Neural progenitor cell (in vitro differentiated cells): Measurements from ENCODE around the gene ACLY. TPM values are rescaled to one million over a fixed set of nuclear protein-coding genes. Genes with fewer than 3 reads are reported as not detected.

ENCODE experiments used
- DNase-seq: peaks from one replicate; pipeline ENCODE4 v3.0.0-alpha.2; 2016; ENCODE audit warnings: low spot score
- H2AFZ ChIP-seq: fragments of 200-600 bp; sonication (generic); replicated peaks from 2 replicates; pipeline ENCODE4 v1.6.1; 2016; ENCODE audit warnings: antibody characterized with exemption
- H3F3A ChIP-seq: fragments of 200-600 bp; sonication (generic); 2 replicates; pipeline ENCODE4 v1.6.1; 2016; ENCODE audit warnings: antibody characterized with exemption, low read depth
- H3K27ac ChIP-seq: fragments of 200-600 bp; sonication (generic); 2 replicates; pipeline ENCODE4 v1.5.1; 2016; ENCODE audit warnings: mild to moderate bottlenecking
- H3K27me3 ChIP-seq: fragments of 200-600 bp; sonication (generic); 2 replicates; pipeline ENCODE4 v1.6.1; 2016; ENCODE audit warnings: mild to moderate bottlenecking, moderate library complexity
- H3K36me3 ChIP-seq: fragments of 200-600 bp; sonication (generic); 2 replicates; pipeline ENCODE4 v1.5.1; 2016
- H3K4me1 ChIP-seq: fragments of 200-600 bp; sonication (generic); 2 replicates; pipeline ENCODE4 v1.6.1; 2016; ENCODE audit warnings: mixed run types
- H3K4me2 ChIP-seq: fragments of 200-600 bp; sonication (generic); 2 replicates; pipeline ENCODE4 v1.6.1; 2016
- H3K4me3 ChIP-seq: fragments of 200-600 bp; sonication (generic); 2 replicates; pipeline ENCODE4 v1.5.1; 2016
- H3K79me2 ChIP-seq: fragments of 200-600 bp; sonication (generic); 2 replicates; pipeline ENCODE4 v1.6.1; 2016; ENCODE audit warnings: low read depth
- H3K9ac ChIP-seq: fragments of 200-600 bp; sonication (generic); 2 replicates; pipeline ENCODE4 v1.6.1; 2016
- H3K9me3 ChIP-seq: fragments of 200-600 bp; sonication (generic); 2 replicates; pipeline ENCODE4 v1.5.1; 2016; ENCODE audit warnings: low read depth
- H4K20me1 ChIP-seq: fragments of 200-600 bp; sonication (generic); 2 replicates; pipeline ENCODE4 v1.6.1; 2016; ENCODE audit warnings: low read depth
- H3K27ac Mint-ChIP-seq: 3 replicates; pipeline ENCODE4 v1.8.0; 2021; ENCODE audit warnings: mixed read lengths
- H3K27me3 Mint-ChIP-seq: 2 replicates; pipeline ENCODE4 v1.8.0; 2022; ENCODE audit warnings: low read depth, mild to moderate bottlenecking, inconsistent platforms, moderate library complexity, mixed read lengths; ENCODE audit not compliant: insufficient read depth
- H3K36me3 Mint-ChIP-seq: 3 replicates; pipeline ENCODE4 v1.8.0; 2021; ENCODE audit warnings: mixed read lengths
- H3K4me1 Mint-ChIP-seq: 3 replicates; pipeline ENCODE4 v1.8.0; 2021; ENCODE audit warnings: mixed read lengths
- H3K4me3 Mint-ChIP-seq: 3 replicates; pipeline ENCODE4 v1.8.0; 2021; ENCODE audit warnings: mild to moderate bottlenecking, moderate library complexity, mixed read lengths
- H3K9me3 Mint-ChIP-seq: 3 replicates; pipeline ENCODE4 v1.8.0; 2020; ENCODE audit warnings: mixed read lengths
- EZH2 ChIP-seq: fragments of 200-600 bp; sonication (generic); IDR thresholded peaks from 2 replicates; pipeline ENCODE4 v1.6.1; 2017; ENCODE audit warnings: antibody characterized with exemption, mild to moderate bottlenecking, moderate library complexity
- EZH2phosphoT487 ChIP-seq: fragments of 200-600 bp; sonication (generic); IDR thresholded peaks from 2 replicates; pipeline ENCODE4 v1.6.1; 2017; ENCODE audit warnings: antibody characterized with exemption
- total RNA-seq: library from RNA; depleted of rRNA; stranded (reverse); fragments of >200 nt; gene quantifications from 2 replicates; pipeline ENCODE4 v1.2.3, GENCODE V29; 2015; ENCODE audit warnings: low replicate concordance
- TF ChIP-seq, protein P1 (sequence below): fragments of 200-600 bp; sonication (generic); IDR thresholded peaks from 2 replicates; pipeline ENCODE4 v1.5.1; 2017; ENCODE audit warnings: antibody characterized with exemption, mild to moderate bottlenecking

ACLY gene
- total RNA-seq, 1 donor from 2014 or later = 221 TPM

DNA sequence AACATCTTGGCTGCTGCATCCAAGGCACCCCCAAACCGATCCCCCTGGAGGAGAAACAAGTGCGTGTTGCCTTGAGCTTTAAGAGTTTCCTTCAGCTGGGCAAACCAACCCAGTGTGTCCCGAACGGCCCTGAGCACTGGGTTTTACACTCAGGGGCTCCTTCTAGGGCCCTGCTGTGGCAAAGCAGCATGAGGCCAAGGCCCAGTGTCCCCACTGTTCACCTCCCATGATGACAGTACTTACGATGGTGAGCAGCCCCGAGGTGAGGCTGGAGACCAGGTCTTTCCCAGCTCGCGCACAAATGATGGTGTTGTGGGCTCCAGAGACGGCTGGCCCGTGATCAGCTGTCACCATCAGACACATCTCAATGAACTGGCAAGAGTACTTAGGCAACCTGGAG is 47.0 kb downstream of the ACLY start:
- no peaks in the 10 kb centered on the region for H3K27me3 ChIP-seq
- peaks cover 2% of the 10 kb centered on the region for H3K36me3 ChIP-seq
- peaks cover 49% of the 10 kb centered on the region for H3K36me3 Mint-ChIP-seq
- no peak overlapping the region for H3K4me3 Mint-ChIP-seq
- H3K79me2 ChIP-seq = no peaks in the 10 kb centered on the region
- peaks cover 18% of the 10 kb centered on the region for H3F3A ChIP-seq
- TF ChIP-seq EZH2 (no peak), EZH2phosphoT487 (no peak)
- TF ChIP-seq, protein P1, sequence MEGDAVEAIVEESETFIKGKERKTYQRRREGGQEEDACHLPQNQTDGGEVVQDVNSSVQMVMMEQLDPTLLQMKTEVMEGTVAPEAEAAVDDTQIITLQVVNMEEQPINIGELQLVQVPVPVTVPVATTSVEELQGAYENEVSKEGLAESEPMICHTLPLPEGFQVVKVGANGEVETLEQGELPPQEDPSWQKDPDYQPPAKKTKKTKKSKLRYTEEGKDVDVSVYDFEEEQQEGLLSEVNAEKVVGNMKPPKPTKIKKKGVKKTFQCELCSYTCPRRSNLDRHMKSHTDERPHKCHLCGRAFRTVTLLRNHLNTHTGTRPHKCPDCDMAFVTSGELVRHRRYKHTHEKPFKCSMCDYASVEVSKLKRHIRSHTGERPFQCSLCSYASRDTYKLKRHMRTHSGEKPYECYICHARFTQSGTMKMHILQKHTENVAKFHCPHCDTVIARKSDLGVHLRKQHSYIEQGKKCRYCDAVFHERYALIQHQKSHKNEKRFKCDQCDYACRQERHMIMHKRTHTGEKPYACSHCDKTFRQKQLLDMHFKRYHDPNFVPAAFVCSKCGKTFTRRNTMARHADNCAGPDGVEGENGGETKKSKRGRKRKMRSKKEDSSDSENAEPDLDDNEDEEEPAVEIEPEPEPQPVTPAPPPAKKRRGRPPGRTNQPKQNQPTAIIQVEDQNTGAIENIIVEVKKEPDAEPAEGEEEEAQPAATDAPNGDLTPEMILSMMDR = no peak
- no peak overlapping the region for H3K4me3 ChIP-seq
- no peaks in the 10 kb centered on the region for H3K9me3 Mint-ChIP-seq
- no peak overlapping the region for H2AFZ ChIP-seq
- no peak overlapping the region for H3K4me2 ChIP-seq
- H3K27ac ChIP-seq = no peak overlapping the region
- H3K4me1 ChIP-seq = no peaks in the 10 kb centered on the region
- H3K9me3 ChIP-seq = no peaks in the 10 kb centered on the region
- H3K4me1 Mint-ChIP-seq = no peaks in the 10 kb centered on the region
- peaks cover 2% of the 10 kb centered on the region for H3K27me3 Mint-ChIP-seq
- no peak for DNase-seq
- H4K20me1 ChIP-seq = no peaks in the 10 kb centered on the region
- H3K9ac ChIP-seq = no peak overlapping the region
- H3K27ac Mint-ChIP-seq = no peak overlapping the region

DNA sequence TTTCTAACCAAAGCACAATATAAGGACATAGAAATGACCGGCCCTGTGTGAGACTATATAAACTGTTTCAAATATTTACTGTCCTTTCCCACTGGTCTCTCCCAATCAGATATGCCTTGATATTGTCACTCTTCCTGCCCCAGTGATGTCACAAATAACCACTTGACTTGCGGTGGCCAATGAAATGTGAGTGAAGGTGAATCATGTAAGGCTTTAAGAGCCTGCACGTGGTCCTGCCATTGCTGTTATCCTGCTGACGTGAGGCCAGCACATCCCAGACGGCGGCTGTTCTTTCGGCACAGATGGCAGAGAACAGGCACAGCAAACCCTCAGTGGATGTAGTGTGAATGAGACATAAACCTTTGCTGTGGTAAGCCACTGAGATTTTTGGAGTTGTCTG is 48.1 kb downstream of the ACLY start:
- Mint-ChIP-seq H3K36me3 (peaks cover 45% of the 10 kb centered on the region), H3K27me3 (peaks cover 2% of the 10 kb centered on the region), H3K27ac (no peak overlapping the region), H3K4me1 (peaks cover under 1% of the 10 kb centered on the region), H3K9me3 (no peaks in the 10 kb centered on the region), H3K4me3 (no peak overlapping the region)
- H3K36me3 ChIP-seq = no peaks in the 10 kb centered on the region
- no peak overlapping the region for H2AFZ ChIP-seq
- no peaks in the 10 kb centered on the region for H3K27me3 ChIP-seq
- TF ChIP-seq, protein P1 = no peak
- TF ChIP-seq EZH2 = no peak
- TF ChIP-seq EZH2phosphoT487 = no peak
- H3K4me1 ChIP-seq = no peaks in the 10 kb centered on the region
- H3K4me2 ChIP-seq = no peak overlapping the region
- peaks cover 25% of the 10 kb centered on the region for H3F3A ChIP-seq
- no peaks in the 10 kb centered on the region for H3K79me2 ChIP-seq
- no peak overlapping the region for H3K27ac ChIP-seq
- no peaks in the 10 kb centered on the region for H4K20me1 ChIP-seq
- H3K9ac ChIP-seq = no peak overlapping the region
- H3K4me3 ChIP-seq = no peak overlapping the region
- no peaks in the 10 kb centered on the region for H3K9me3 ChIP-seq
- no peak for DNase-seq

DNA sequence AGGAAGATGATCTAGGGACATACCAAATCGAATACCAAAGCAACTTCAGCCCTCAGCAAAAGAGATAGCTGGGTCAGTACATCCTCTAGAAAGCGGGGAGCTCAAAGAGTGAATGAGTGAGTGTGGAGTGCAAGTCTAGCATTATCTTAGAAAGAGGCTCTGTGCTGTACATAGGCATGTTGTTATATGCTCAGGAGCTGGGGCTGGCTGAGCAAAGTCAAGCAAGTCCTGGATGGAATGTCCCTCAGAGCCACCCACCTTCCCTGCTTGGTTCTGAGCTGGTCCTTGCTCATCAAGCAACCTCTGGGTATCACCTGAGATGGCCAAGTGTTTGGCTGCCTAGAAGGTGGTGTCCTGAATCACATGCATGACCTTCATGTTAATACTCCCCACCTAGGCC is 48.7 kb downstream of the ACLY start:
- Histone ChIP-seq H2AFZ (no peak overlapping the region), H3K4me2 (no peak overlapping the region), H3K9me3 (no peaks in the 10 kb centered on the region), H3F3A (peaks cover 27% of the 10 kb centered on the region), H4K20me1 (no peaks in the 10 kb centered on the region), H3K27ac (no peak overlapping the region), H3K79me2 (peaks cover under 1% of the 10 kb centered on the region), H3K36me3 (no peaks in the 10 kb centered on the region), H3K4me3 (no peak overlapping the region), H3K27me3 (no peaks in the 10 kb centered on the region), H3K4me1 (no peaks in the 10 kb centered on the region), H3K9ac (no peak overlapping the region)
- TF ChIP-seq, protein P1 = no peak
- TF ChIP-seq EZH2 (no peak), EZH2phosphoT487 (no peak)
- Mint-ChIP-seq H3K9me3 (no peaks in the 10 kb centered on the region), H3K27me3 (peaks cover 2% of the 10 kb centered on the region), H3K36me3 (peaks cover 45% of the 10 kb centered on the region), H3K4me3 (no peak overlapping the region), H3K4me1 (peaks cover 2% of the 10 kb centered on the region), H3K27ac (no peak overlapping the region)
- no peak for DNase-seq
